Endothelial cell of umbilical vein (primary cell): ENCODE data around the gene RAI1. TPM values are rescaled to one million over a fixed set of nuclear protein-coding genes. Genes with fewer than 3 reads are reported as not detected.

Experiments
- BruUV-seq: library from RNA; stranded (reverse); fragments of 400-500 nt; replicated peaks from 2 replicates; lab custom pipeline; 2021; lab: Mats Ljungman, UMichigan
- CTCF ChIA-PET: fragments of 300-600, 350-600 bp; sonication (Branson Sonifier 250); formaldehyde crosslinking; loops from one replicate; lab custom pipeline; 2021; ENCODE audit warnings: antibody characterized with exemption, inconsistent platforms; lab: Charles Lee
- POLR2A ChIA-PET: fragments of 300-600, 350-600 bp; sonication (Branson Sonifier 250); formaldehyde crosslinking; loops from one replicate; lab custom pipeline; 2021; ENCODE audit warnings: antibody characterized with exemption, inconsistent platforms; lab: Charles Lee
- DNase-seq: peaks from one replicate; pipeline ENCODE4 v3.0.0-alpha.2; 2011; ENCODE audit warnings: low read depth, low spot score
- FAIRE-seq: peaks from 2 replicates; lab custom pipeline; 2011; peaks lifted over from hg19 to GRCh38; lab: Jason Lieb, UNC
- H2AFZ ChIP-seq: 2 replicates; pipeline ENCODE4 v1.6.0; 2012; ENCODE audit warnings: low read depth, low read length, control low read depth, inconsistent platforms
- H3K27ac ChIP-seq: 2 replicates; pipeline ENCODE4 v1.5.1; 2011; ENCODE audit warnings: low read depth, mild to moderate bottlenecking, control low read depth, low read length, moderate library complexity; ENCODE audit not compliant: insufficient read depth
- H3K27me3 ChIP-seq, 2 experiments: 2 replicates each; pipeline versions ENCODE4 v1.6.0 to v1.6.1; 2011; ENCODE audit warnings: low read length in 2 of 2, mixed read lengths in 1 of 2; ENCODE audit not compliant: control insufficient read depth in 2 of 2, insufficient read depth in 2 of 2
- H3K36me3 ChIP-seq, 2 experiments: 2 replicates in 1 of 2; 3 replicates in 1 of 2; pipeline ENCODE4 v1.5.1; 2011; ENCODE audit warnings: low read length in 2 of 2, mild to moderate bottlenecking in 1 of 2, moderate library complexity in 1 of 2; ENCODE audit not compliant: control insufficient read depth in 2 of 2, insufficient read depth in 2 of 2; ENCODE audit errors: extremely low read depth in 1 of 2
- H3K4me1 ChIP-seq: 3 replicates; pipeline ENCODE4 v1.5.1; 2011; ENCODE audit warnings: mild to moderate bottlenecking, low read length; ENCODE audit not compliant: control insufficient read depth, insufficient read depth; ENCODE audit errors: extremely low read depth
- H3K4me2 ChIP-seq: 2 replicates; pipeline ENCODE4 v1.6.1; 2011; ENCODE audit warnings: low read length, control low read depth, mixed read lengths; ENCODE audit not compliant: insufficient read depth
- H3K4me3 ChIP-seq, 3 experiments: fragments of 200-600 bp in 1 of 3; sonication (generic), shearing (Covaris generic) in 1 of 3; replicated peaks in 1 of 3; 2 replicates each; pipeline ENCODE4 v1.5.1; 2011 to 2016; ENCODE audit warnings: control low read depth in 3 of 3, low read length in 3 of 3, mild to moderate bottlenecking in 2 of 3, inconsistent platforms in 1 of 3, low read depth in 1 of 3, moderate library complexity in 1 of 3; ENCODE audit not compliant: insufficient read depth in 1 of 3
- H3K79me2 ChIP-seq: 2 replicates; pipeline ENCODE4 v1.6.0; 2012; ENCODE audit warnings: low read length, inconsistent platforms; ENCODE audit not compliant: control insufficient read depth, insufficient read depth
- H3K9ac ChIP-seq: replicated peaks from 2 replicates; pipeline ENCODE3; 2011; ENCODE audit warnings: low read length, control low read depth; ENCODE audit not compliant: insufficient read depth; ENCODE audit errors: extremely low read depth
- H3K9me1 ChIP-seq: replicated peaks from 3 replicates; pipeline ENCODE4 v1.6.0; 2011; ENCODE audit warnings: mild to moderate bottlenecking, low read length; ENCODE audit not compliant: control insufficient read depth, insufficient read depth; ENCODE audit errors: extremely low read depth
- H3K9me3 ChIP-seq: replicated peaks from 2 replicates; pipeline ENCODE4 v1.5.1; 2012; ENCODE audit warnings: low read length, inconsistent platforms; ENCODE audit not compliant: control insufficient read depth, insufficient read depth
- H4K20me1 ChIP-seq: replicated peaks from 2 replicates; pipeline ENCODE3; 2011; ENCODE audit warnings: mild to moderate bottlenecking, low read length; ENCODE audit not compliant: control insufficient read depth, insufficient read depth; ENCODE audit errors: extremely low read depth
- CTCF ChIP-seq, 2 donors: IDR thresholded peaks; 1 replicate in 1 of 2; 2 replicates in 1 of 2; pipeline ENCODE4 v1.5.1; 2011; ENCODE audit warnings: low read length in 2 of 2, mild to moderate bottlenecking in 2 of 2, moderate library complexity in 2 of 2, control low read depth in 1 of 2, inconsistent platforms in 1 of 2, low read depth in 1 of 2; ENCODE audit not compliant: insufficient read depth in 1 of 2; ENCODE audit errors: extremely low read depth in 1 of 2
- EZH2 ChIP-seq: IDR thresholded peaks from 2 replicates; pipeline ENCODE4 v1.6.1; 2012; ENCODE audit warnings: borderline replicate concordance, low read depth, mild to moderate bottlenecking, moderate library complexity, low read length, inconsistent platforms; ENCODE audit not compliant: severe bottlenecking
- FOS ChIP-seq: IDR thresholded peaks from 2 replicates; pipeline ENCODE4 v1.6.1; 2011; ENCODE audit warnings: mild to moderate bottlenecking, low read length, moderate library complexity, borderline replicate concordance; ENCODE audit not compliant: insufficient read depth
- GATA2 ChIP-seq: IDR thresholded peaks from 2 replicates; pipeline ENCODE4 v1.7.0; 2011; ENCODE audit warnings: low read depth, mild to moderate bottlenecking, moderate library complexity, mixed read lengths, low read length; ENCODE audit not compliant: insufficient read length, insufficient read depth
- JUN ChIP-seq: IDR thresholded peaks from 2 replicates; pipeline ENCODE4 v1.6.1; 2011; ENCODE audit warnings: borderline replicate concordance, low read depth; ENCODE audit not compliant: insufficient read length, insufficient read depth
- MAX ChIP-seq: IDR thresholded peaks from 2 replicates; pipeline ENCODE4 v1.6.1; 2011; ENCODE audit not compliant: insufficient read depth, insufficient read length
- MYC ChIP-seq: IDR thresholded peaks from one replicate; pipeline ENCODE4 v1.6.1; 2011; ENCODE audit warnings: mild to moderate bottlenecking, low read depth, low read length
- POLR2A ChIP-seq: IDR thresholded peaks from 2 replicates; pipeline ENCODE4 v1.6.1; 2012; ENCODE audit warnings: low read depth, mild to moderate bottlenecking, control low read depth, low read length
- POLR2AphosphoS5 ChIP-seq: IDR thresholded peaks from 2 replicates; pipeline ENCODE4 v1.6.1; 2012; ENCODE audit warnings: low read depth, mild to moderate bottlenecking, control low read depth, low read length, moderate library complexity; ENCODE audit not compliant: insufficient read depth
- dilution Hi-C: fragments of 300-500 bp; cut with MboI; formaldehyde crosslinking; loops from one replicate; pipeline ENCODE4 v1.15.0; 2019; ENCODE audit warnings: low sequenced_read_pairs; ENCODE audit not compliant: extremely low pct_ligation_motif_present
- intact Hi-C: fragments of 100-400 bp; cut with micrococcal nuclease; formaldehyde crosslinking; loops from one replicate; pipeline ENCODE4 v1.10.0; 2022
- polyA plus RNA-seq, 4 experiments: library from polyadenylated mRNA; depleted of rRNA in 3 of 4; stranded (reverse) in 3 of 4; unstranded in 1 of 4; fragments of >200 nt; gene quantifications; 2 replicates each; pipeline versions ENCODE4 v1.2.1 to v1.2.3, GENCODE V29; 2011 to 2012; ENCODE audit warnings: missing spikeins in 1 of 4
- total RNA-seq: library from RNA; stranded (reverse); gene quantifications from 2 replicates; pipeline ENCODE4 v1.2.3, GENCODE V29; 2021

The RAI1 gene
- total and polyA plus RNA-seq, 2 donors (not counting 3 experiments of a cell fraction or from before 2014, with no cell fraction given), result 7.8 to 43.3 TPM

GRCh38 chr17:17636272-17636885, 44.9 kb upstream of the RAI1 start:
- Histone ChIP-seq H4K20me1 (no peaks in the 10 kb centered on the region), H3K9ac (no peak overlapping the region), H3K9me1 (no peaks in the 10 kb centered on the region), H3K79me2 (no peaks in the 10 kb centered on the region), H3K27me3 (no peaks in the 10 kb centered on the region), H3K4me2 (no peak overlapping the region), H3K4me3 (no peak overlapping the region), H2AFZ (no peak overlapping the region), H3K4me1 (no peaks in the 10 kb centered on the region), H3K27ac (no peak overlapping the region), H3K36me3 (no peaks in the 10 kb centered on the region), H3K9me3 (no peaks in the 10 kb centered on the region)
- POLR2A ChIA-PET, result no interaction called here
- CTCF ChIA-PET, result interaction anchor here (0.5 to 1.6 kb wide), 4 partner anchors 23 to 352 kb away, joined by 3 to 6 read pairs (median 4); no protein-coding TSS in a partner anchor
- DNase-seq, result no peak
- no peak for FAIRE-seq
- no peak for TF ChIP-seq CTCF (IDR thresholded peaks at IDR 0.05; ENCODE audit: extremely low read depth in 1 of 2, insufficient read depth in 1 of 2, low read depth in 1 of 2, low read length in 2 of 2)
- dilution Hi-C loops (no loop called here), intact Hi-C loops (no loop called here)
- BruUV-seq, result no TSS peak

- intact Hi-C loops, result no loop called here
- no peaks in the 10 kb centered on the region for H3K9me3 ChIP-seq
- H3K79me2 ChIP-seq, result no peaks in the 10 kb centered on the region
- H3K36me3 ChIP-seq, result no peaks in the 10 kb centered on the region
- H2AFZ ChIP-seq, result no peak overlapping the region
- H3K4me3 ChIP-seq, result no peak overlapping the region
- no peak overlapping the region for H3K4me2 ChIP-seq
- no peak for TF ChIP-seq MYC
- TF ChIP-seq POLR2AphosphoS5, result no peak
- TF ChIP-seq CTCF (IDR thresholded peaks at IDR 0.05; ENCODE audit: extremely low read depth in 1 of 2, insufficient read depth in 1 of 2, low read depth in 1 of 2, low read length in 2 of 2), result no peak
- TF ChIP-seq EZH2, result no peak
- no peak for TF ChIP-seq MAX
- no peak for TF ChIP-seq JUN
- no peak for TF ChIP-seq POLR2A
- TF ChIP-seq FOS, result no peak
- no peak for TF ChIP-seq GATA2
- no peaks in the 10 kb centered on the region for H3K4me1 ChIP-seq
- DNase-seq (no peak), FAIRE-seq (no peak)
- CTCF ChIA-PET, result interaction anchor here (0.5 to 1.5 kb wide), 3 partner anchors 12 to 282 kb away, joined by 3 read pairs; no protein-coding TSS in a partner anchor
- H3K27me3 ChIP-seq, result no peaks in the 10 kb centered on the region
- no peaks in the 10 kb centered on the region for H3K9me1 ChIP-seq
- no peak overlapping the region for H3K9ac ChIP-seq
- no peaks in the 10 kb centered on the region for H4K20me1 ChIP-seq
- dilution Hi-C loops, result no loop called here
- no peak overlapping the region for H3K27ac ChIP-seq
- POLR2A ChIA-PET, result no interaction called here
- BruUV-seq, result no TSS peak
These were observed 42.8 kb upstream of the RAI1 start for GRCh38 chr17:17638467-17638866.
